ENCODE results near the gene PGAP3. TPM values are rescaled to one million over a fixed set of nuclear protein-coding genes. Genes with fewer than 3 reads are reported as not detected.
A peak's percentile ranks its signal among the peaks of the same experiment; 100 is the strongest.

The PGAP3 gene
- total RNA-seq, 1 experiment from 2014 or later: 21.8 TPM

GRCh38 chr17:39664581-39665561, 23.0 kb downstream of the PGAP3 start, which contains the start of gene TCAP:
TCAP (plus strand) TSS chr17:39665349; CDS start chr17:39665360, 11 bp downstream.
- in situ Hi-C loops (cut with HindIII; ENCODE audit: low pct_unique_long_range_greater_than_20kb, low sequenced_read_pairs) (no loop called here), intact Hi-C loops (cut with micrococcal nuclease; ENCODE audit: unreplicated experiment) (no loop called here)
- Histone ChIP-seq H3K4me1 (ENCODE audit: control insufficient read depth, insufficient read depth, low read length) (peaks cover 46% of the 10 kb centered on the region), H3K9me3 (ENCODE audit: control insufficient read depth, insufficient read depth, low read depth, low read length) (no peaks in the 10 kb centered on the region), H3K27me3 (ENCODE audit: control insufficient read depth, insufficient read depth, low read length) (no peaks in the 10 kb centered on the region), H3K4me3 (ENCODE audit: low read depth in 2 of 2, low read length in 2 of 2) (no peak within 1 kb of the TSS), H3K27ac (ENCODE audit: low read length) (peak within 1 kb of the TSS; percentile 59), H3K36me3 (ENCODE audit: control insufficient read depth, insufficient read depth, low read length) (no peaks in the 10 kb centered on the region)
- DNase-seq (ENCODE audit: low read depth, low spot score): no peak
- no peak for ATAC-seq
- CTCF ChIA-PET: interaction anchor here (1.4 kb wide), 1 partner anchor 31 kb away, joined by 4 read pairs; no protein-coding TSS in a partner anchor
- POLR2A ChIA-PET: no interaction called here
- no TSS peak for BruUV-seq (replicated peaks)
- TF ChIP-seq CTCF (IDR thresholded peaks at IDR 0.05) (no peak), POLR2AphosphoS5 (IDR thresholded peaks at IDR 0.05; ENCODE audit: low read depth, low read length) (no peak), TCF7L2 (IDR thresholded peaks at IDR 0.05; ENCODE audit: low read depth, low read length) (no peak), SIN3A (IDR thresholded peaks at IDR 0.05; ENCODE audit: borderline replicate concordance, insufficient read depth, low read depth, low read length) (no peak)
- TF ChIP-seq, protein P1, sequence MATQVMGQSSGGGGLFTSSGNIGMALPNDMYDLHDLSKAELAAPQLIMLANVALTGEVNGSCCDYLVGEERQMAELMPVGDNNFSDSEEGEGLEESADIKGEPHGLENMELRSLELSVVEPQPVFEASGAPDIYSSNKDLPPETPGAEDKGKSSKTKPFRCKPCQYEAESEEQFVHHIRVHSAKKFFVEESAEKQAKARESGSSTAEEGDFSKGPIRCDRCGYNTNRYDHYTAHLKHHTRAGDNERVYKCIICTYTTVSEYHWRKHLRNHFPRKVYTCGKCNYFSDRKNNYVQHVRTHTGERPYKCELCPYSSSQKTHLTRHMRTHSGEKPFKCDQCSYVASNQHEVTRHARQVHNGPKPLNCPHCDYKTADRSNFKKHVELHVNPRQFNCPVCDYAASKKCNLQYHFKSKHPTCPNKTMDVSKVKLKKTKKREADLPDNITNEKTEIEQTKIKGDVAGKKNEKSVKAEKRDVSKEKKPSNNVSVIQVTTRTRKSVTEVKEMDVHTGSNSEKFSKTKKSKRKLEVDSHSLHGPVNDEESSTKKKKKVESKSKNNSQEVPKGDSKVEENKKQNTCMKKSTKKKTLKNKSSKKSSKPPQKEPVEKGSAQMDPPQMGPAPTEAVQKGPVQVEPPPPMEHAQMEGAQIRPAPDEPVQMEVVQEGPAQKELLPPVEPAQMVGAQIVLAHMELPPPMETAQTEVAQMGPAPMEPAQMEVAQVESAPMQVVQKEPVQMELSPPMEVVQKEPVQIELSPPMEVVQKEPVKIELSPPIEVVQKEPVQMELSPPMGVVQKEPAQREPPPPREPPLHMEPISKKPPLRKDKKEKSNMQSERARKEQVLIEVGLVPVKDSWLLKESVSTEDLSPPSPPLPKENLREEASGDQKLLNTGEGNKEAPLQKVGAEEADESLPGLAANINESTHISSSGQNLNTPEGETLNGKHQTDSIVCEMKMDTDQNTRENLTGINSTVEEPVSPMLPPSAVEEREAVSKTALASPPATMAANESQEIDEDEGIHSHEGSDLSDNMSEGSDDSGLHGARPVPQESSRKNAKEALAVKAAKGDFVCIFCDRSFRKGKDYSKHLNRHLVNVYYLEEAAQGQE (IDR thresholded peaks at IDR 0.05; ENCODE audit: insufficient read depth in 1 of 2, low read depth in 2 of 2, low read length in 1 of 2): no peak

- ChIA-PET POLR2A (interaction anchor here (0.7 kb wide), 1 partner anchor 1993 kb away, joined by 5 read pairs; no protein-coding TSS in a partner anchor), CTCF (no interaction called here)
- no peaks in the 10 kb centered on the region for H3K27me3 ChIP-seq (ENCODE audit: control insufficient read depth, insufficient read depth, low read length)
- in situ Hi-C loops (cut with HindIII; ENCODE audit: low pct_unique_long_range_greater_than_20kb, low sequenced_read_pairs) (no loop called here), intact Hi-C loops (cut with micrococcal nuclease; ENCODE audit: unreplicated experiment) (no loop called here)
- ATAC-seq: peak; percentile 72
- H3K4me1 ChIP-seq (ENCODE audit: control insufficient read depth, insufficient read depth, low read length): peaks cover 46% of the 10 kb centered on the region
- H3K36me3 ChIP-seq (ENCODE audit: control insufficient read depth, insufficient read depth, low read length): no peaks in the 10 kb centered on the region
- H3K4me3 ChIP-seq (ENCODE audit: low read depth in 2 of 2, low read length in 2 of 2): peak overlapping the region; percentile 7 to 36; a peak in 2 of 4 replicates
- TF ChIP-seq TCF7L2 (IDR thresholded peaks at IDR 0.05; ENCODE audit: low read depth, low read length) (no peak), POLR2AphosphoS5 (IDR thresholded peaks at IDR 0.05; ENCODE audit: low read depth, low read length) (no peak), CTCF (IDR thresholded peaks at IDR 0.05) (no peak), SIN3A (IDR thresholded peaks at IDR 0.05; ENCODE audit: borderline replicate concordance, insufficient read depth, low read depth, low read length) (no peak)
- TF ChIP-seq, protein P1 (IDR thresholded peaks at IDR 0.05; ENCODE audit: insufficient read depth in 1 of 2, low read depth in 2 of 2, low read length in 1 of 2): no peak
- no peak for DNase-seq (ENCODE audit: low read depth, low spot score)
- H3K9me3 ChIP-seq (ENCODE audit: control insufficient read depth, insufficient read depth, low read depth, low read length): no peaks in the 10 kb centered on the region
- 0 out of 2 replicates have a peak overlapping the region, but pooled peaks have one; percentile 57 for H3K27ac ChIP-seq (ENCODE audit: low read length)
- no TSS peak for BruUV-seq (replicated peaks)
Measured at GRCh38 chr17:39663688-39664580, 23.9 kb downstream of the PGAP3 start.
